Progenitor cell of endocrine pancreas (in vitro differentiated cells): ENCODE measurements around the gene MBNL1. TPM values are rescaled to one million over a fixed set of nuclear protein-coding genes. Genes with fewer than 3 reads are reported as not detected.

Experiments
- DNase-seq: peaks from one replicate; pipeline ENCODE4 v3.0.0; 2021; ENCODE audit warnings: low spot score; ENCODE audit not compliant: unreplicated experiment
- H3K27ac Mint-ChIP-seq: 2 replicates; pipeline ENCODE4 v1.8.0; 2021; ENCODE audit warnings: mild to moderate bottlenecking, moderate library complexity, mixed read lengths
- H3K27me3 Mint-ChIP-seq: 2 replicates; pipeline ENCODE4 v1.8.0; 2021; ENCODE audit warnings: mixed read lengths
- H3K36me3 Mint-ChIP-seq: 2 replicates; pipeline ENCODE4 v1.8.0; 2022; ENCODE audit warnings: mixed read lengths; ENCODE audit not compliant: insufficient read depth
- H3K4me1 Mint-ChIP-seq: 2 replicates; pipeline ENCODE4 v1.8.0; 2021; ENCODE audit warnings: low read depth, mixed read lengths
- H3K4me3 Mint-ChIP-seq: 2 replicates; pipeline ENCODE4 v1.8.0; 2021; ENCODE audit warnings: low read depth, mild to moderate bottlenecking, moderate library complexity, mixed read lengths
- H3K9me3 Mint-ChIP-seq: 2 replicates; pipeline ENCODE4 v1.8.0; 2021; ENCODE audit warnings: low read depth, mixed read lengths
- CTCF ChIP-seq: fragments of 200-600 bp; sonication (generic); IDR thresholded peaks from one replicate; pipeline ENCODE4 v1.5.0; 2021; ENCODE audit warnings: antibody characterized with exemption, mild to moderate bottlenecking; ENCODE audit not compliant: unreplicated experiment
- total RNA-seq: library from RNA; stranded (reverse); gene quantifications from 2 replicates; pipeline ENCODE4 v1.2.1, GENCODE V29; 2021

The MBNL1 gene
- total RNA-seq, 1 donor from 2014 or later: 29.4 TPM

GRCh38 chr3:152388631-152389030 lies 119.9 kb downstream of the MBNL1 start:
- peaks cover 6% of the 10 kb centered on the region for H3K4me1 Mint-ChIP-seq

GRCh38 chr3:152389316-152389934 lies 120.7 kb downstream of the MBNL1 start:
- DNase-seq: no peak
- no peak for TF ChIP-seq CTCF

More at GRCh38 chr3:152388631-152389030, 119.9 kb downstream of the MBNL1 start:
- DNase-seq: no peak
- Mint-ChIP-seq H3K4me3 (no peak overlapping the region), H3K27me3 (no peaks in the 10 kb centered on the region), H3K9me3 (no peaks in the 10 kb centered on the region), H3K27ac (no peak overlapping the region), H3K36me3 (no peaks in the 10 kb centered on the region)
- TF ChIP-seq CTCF: no peak

GRCh38 chr3:152390647-152391046 lies 121.9 kb downstream of the MBNL1 start:
- Mint-ChIP-seq H3K4me3 (no peak overlapping the region), H3K27ac (no peak overlapping the region), H3K36me3 (no peaks in the 10 kb centered on the region), H3K4me1 (peaks cover 6% of the 10 kb centered on the region), H3K27me3 (no peaks in the 10 kb centered on the region), H3K9me3 (no peaks in the 10 kb centered on the region)
- DNase-seq: no peak
- TF ChIP-seq CTCF: no peak

More at GRCh38 chr3:152389316-152389934, 120.7 kb downstream of the MBNL1 start:
- no peaks in the 10 kb centered on the region for H3K36me3 Mint-ChIP-seq
- no peaks in the 10 kb centered on the region for H3K9me3 Mint-ChIP-seq
- H3K4me3 Mint-ChIP-seq: no peak overlapping the region
- H3K27me3 Mint-ChIP-seq: no peaks in the 10 kb centered on the region
- no peak overlapping the region for H3K27ac Mint-ChIP-seq
- H3K4me1 Mint-ChIP-seq: peaks cover 6% of the 10 kb centered on the region

- peaks cover 6% of the 10 kb centered on the region for H3K4me1 Mint-ChIP-seq
- no peaks in the 10 kb centered on the region for H3K9me3 Mint-ChIP-seq
- H3K36me3 Mint-ChIP-seq: peaks cover 3% of the 10 kb centered on the region
- no peak overlapping the region for H3K4me3 Mint-ChIP-seq
- no peaks in the 10 kb centered on the region for H3K27me3 Mint-ChIP-seq
- H3K27ac Mint-ChIP-seq: no peak overlapping the region
- DNase-seq: no peak
- TF ChIP-seq CTCF: no peak
Measured at GRCh38 chr3:152391671-152392070, 122.9 kb downstream of the MBNL1 start.

GRCh38 chr3:152392272-152392880 lies 123.6 kb downstream of the MBNL1 start:
- Mint-ChIP-seq H3K9me3 (no peaks in the 10 kb centered on the region), H3K27me3 (no peaks in the 10 kb centered on the region), H3K36me3 (peaks cover 3% of the 10 kb centered on the region), H3K27ac (no peak overlapping the region), H3K4me1 (peaks cover 6% of the 10 kb centered on the region), H3K4me3 (no peak overlapping the region)
- TF ChIP-seq CTCF: no peak
- no peak for DNase-seq
